Stimulated activated CD8-positive, alpha-beta memory T cell treated with anti-CD3 and anti-CD28 coated beads, Interleukin-12 subunit alpha, Interleukin-12 subunit beta, amount 100 ng/mL, for 24 hours (primary cell): ENCODE results near the gene NTM.

Experiments
- DNase-seq: peaks from one replicate; pipeline ENCODE4 v3.0.0-alpha.2; 2020; ENCODE audit errors: extremely low read depth

NTM gene

GRCh38 chr11:131866535-131867400, 496.4 kb downstream of the NTM start:
- no peak for DNase-seq

GRCh38 chr11:131867457-131868257, 497.2 kb downstream of the NTM start:
- DNase-seq = no peak

- no peak for DNase-seq
These were observed 498.5 kb downstream of the NTM start for GRCh38 chr11:131868629-131869507.

- DNase-seq = no peak
These were observed 499.9 kb downstream of the NTM start for GRCh38 chr11:131870305-131870704.

GRCh38 chr11:131871006-131871405, 500.6 kb downstream of the NTM start:
- DNase-seq = no peak

- DNase-seq = no peak
These were observed 503.7 kb downstream of the NTM start for GRCh38 chr11:131874070-131874469.

- no peak for DNase-seq
These were observed 505.2 kb downstream of the NTM start for GRCh38 chr11:131875611-131876010.

GRCh38 chr11:131877246-131877942, 507.0 kb downstream of the NTM start:
- no peak for DNase-seq

GRCh38 chr11:131880316-131880715, 509.9 kb downstream of the NTM start:
- no peak for DNase-seq

GRCh38 chr11:131880976-131881375, 510.6 kb downstream of the NTM start:
- no peak for DNase-seq

GRCh38 chr11:131883332-131883731, 512.9 kb downstream of the NTM start:
- no peak for DNase-seq

- no peak for DNase-seq
These were observed 514.2 kb downstream of the NTM start for GRCh38 chr11:131884461-131885073.

GRCh38 chr11:131885431-131885830, 515.0 kb downstream of the NTM start:
- DNase-seq = no peak

- DNase-seq = no peak
These were observed 515.8 kb downstream of the NTM start for GRCh38 chr11:131886201-131886600.

- DNase-seq = no peak
These were observed 517.9 kb downstream of the NTM start for GRCh38 chr11:131888230-131888855.

- no peak for DNase-seq
These were observed 518.7 kb downstream of the NTM start for GRCh38 chr11:131889146-131889577.

GRCh38 chr11:131889760-131890581, 519.6 kb downstream of the NTM start:
- no peak for DNase-seq

- no peak for DNase-seq
These were observed 522.9 kb downstream of the NTM start for GRCh38 chr11:131893103-131893890.

- no peak for DNase-seq
These were observed 523.6 kb downstream of the NTM start for GRCh38 chr11:131893988-131894387.
